ENCODE measurements around the gene ANXA3. TPM values are rescaled to one million over a fixed set of nuclear protein-coding genes. Genes with fewer than 3 reads are reported as not detected.

The ANXA3 gene
- total RNA-seq, 1 donor from 2014 or later, result 12.3 TPM

DNA sequence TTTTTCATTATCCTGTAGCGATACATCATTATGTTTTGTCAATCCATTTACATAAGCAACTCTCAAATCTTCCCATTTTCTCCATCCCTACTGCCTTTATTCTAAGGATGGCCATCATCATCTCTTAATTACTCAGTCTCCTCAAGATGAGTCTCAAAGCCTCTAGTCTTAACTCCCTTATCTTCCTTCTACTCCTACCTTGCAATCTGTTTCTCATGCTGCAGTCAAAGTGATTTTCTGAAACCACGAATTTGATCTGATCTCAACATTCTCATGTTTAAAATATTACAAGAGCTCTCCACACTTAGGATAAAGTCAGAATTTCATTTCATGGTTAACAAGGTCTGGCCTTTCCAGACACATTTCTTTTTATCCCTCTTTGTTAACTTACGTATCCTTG, 51.8 kb downstream of the ANXA3 start:
- intact Hi-C loops (cut with DNase I), result no loop called here
- DNase-seq (ENCODE audit: low spot score), result no peak

DNA sequence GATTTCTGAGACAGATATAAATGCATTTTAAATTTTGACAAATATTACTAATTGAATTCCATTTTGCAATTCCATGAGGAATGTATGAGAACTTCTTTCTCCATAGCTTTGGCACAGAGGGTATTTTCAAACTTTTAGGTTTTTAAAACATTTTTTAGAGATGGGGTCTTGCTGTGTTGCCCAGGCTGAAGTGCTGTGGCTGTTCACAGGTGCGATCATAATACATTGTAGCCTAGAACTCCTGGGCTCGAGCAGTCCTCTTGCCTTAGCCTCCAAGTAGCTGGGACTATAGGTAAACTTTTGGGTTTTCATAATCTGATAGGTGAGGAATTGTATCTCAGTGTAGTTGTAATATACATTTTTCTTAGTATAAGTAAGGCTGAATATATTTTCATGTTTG, 53.4 kb downstream of the ANXA3 start:
- no peak for DNase-seq (ENCODE audit: low spot score)
- intact Hi-C loops (cut with DNase I), result no loop called here

DNA sequence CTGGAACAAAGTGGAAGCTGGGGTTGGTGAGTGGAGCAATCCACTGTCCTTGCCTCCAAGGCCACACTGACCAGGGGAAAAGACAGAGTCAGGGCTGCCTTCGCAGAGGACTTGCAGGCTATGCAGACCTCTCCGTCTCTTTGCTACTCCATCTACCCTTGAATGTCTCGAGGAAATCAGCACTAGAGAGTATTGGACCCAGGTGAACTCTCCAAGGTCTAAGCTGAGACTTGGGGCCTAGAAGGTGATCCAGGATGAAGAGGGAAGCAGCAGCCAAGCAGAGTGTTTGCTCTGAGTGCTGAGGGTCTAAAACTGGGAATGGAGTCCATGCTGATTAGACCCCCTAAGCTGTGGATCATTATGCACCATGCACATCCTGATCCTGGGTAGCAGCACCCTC, 54.5 kb downstream of the ANXA3 start:
- intact Hi-C loops (cut with DNase I), result no loop called here
- no peak for DNase-seq (ENCODE audit: low spot score)

DNA sequence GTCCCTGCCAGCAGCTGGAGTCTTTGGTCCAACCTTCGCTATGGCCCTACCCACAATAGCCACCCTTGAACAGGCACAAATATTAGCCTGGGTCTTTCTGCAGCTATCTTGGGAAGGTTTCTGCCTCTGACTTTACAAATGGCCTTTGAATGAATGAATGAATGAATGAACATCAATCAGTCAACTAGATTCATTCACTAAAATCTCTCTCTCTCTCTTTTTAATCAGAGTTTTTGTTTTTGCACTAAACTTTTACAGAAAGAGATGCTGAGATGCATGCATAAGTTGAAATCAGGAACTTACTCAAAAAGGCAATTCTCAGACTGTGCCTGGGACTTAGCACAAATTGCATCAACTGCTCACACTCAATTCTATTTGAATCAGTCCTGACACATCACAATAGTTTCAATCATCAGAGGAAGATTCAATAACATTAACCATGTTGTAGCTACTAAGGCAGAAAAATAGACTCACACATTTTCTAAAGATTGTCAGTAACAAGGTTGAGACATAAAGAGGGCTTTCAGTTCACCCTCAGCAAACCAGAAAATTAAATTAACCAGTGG, 55.0 kb downstream of the ANXA3 start:
- DNase-seq (ENCODE audit: low spot score), result no peak
- intact Hi-C loops (cut with DNase I), result no loop called here

DNA sequence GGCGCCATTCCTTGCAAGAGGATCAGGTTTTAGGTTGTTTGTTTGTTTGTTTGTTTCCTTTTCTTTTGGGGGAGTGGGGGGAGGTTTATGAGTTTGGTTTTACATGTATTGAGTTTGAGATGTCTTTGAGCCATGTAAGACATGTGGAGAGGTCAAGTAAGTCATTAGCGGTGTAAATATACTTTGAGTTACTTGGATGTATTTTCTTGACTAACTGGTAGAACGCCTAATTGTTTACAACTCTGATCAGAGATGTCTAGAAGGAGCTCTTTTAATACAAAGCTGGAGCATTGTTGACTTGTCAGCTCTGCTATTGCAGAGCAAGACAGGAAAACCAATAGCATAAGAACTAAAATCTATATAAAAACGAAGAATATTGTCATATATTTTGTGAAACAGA, 57.1 kb downstream of the ANXA3 start:
- DNase-seq (ENCODE audit: low spot score), result no peak
- intact Hi-C loops (cut with DNase I), result no loop called here

DNA sequence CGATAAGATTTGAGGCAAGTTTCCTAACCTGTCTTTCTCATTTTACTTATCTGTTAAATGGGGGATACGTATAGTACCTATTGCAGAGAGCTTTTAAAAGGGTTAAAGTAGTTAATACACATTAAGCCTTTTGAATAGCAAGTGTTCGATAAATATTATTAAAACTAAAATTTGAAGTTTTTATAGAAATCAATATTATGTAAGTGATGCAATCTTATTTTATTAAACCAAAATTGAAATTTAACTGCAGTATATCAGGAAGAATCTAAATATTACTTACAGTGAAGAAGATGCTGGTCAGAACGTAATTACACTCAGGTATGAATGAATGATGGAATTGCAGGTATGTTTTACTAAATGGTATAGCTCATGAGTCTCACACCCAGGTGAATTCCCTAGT, 58.0 kb downstream of the ANXA3 start:
- no peak for DNase-seq (ENCODE audit: low spot score)
- intact Hi-C loops (cut with DNase I), result no loop called here

DNA sequence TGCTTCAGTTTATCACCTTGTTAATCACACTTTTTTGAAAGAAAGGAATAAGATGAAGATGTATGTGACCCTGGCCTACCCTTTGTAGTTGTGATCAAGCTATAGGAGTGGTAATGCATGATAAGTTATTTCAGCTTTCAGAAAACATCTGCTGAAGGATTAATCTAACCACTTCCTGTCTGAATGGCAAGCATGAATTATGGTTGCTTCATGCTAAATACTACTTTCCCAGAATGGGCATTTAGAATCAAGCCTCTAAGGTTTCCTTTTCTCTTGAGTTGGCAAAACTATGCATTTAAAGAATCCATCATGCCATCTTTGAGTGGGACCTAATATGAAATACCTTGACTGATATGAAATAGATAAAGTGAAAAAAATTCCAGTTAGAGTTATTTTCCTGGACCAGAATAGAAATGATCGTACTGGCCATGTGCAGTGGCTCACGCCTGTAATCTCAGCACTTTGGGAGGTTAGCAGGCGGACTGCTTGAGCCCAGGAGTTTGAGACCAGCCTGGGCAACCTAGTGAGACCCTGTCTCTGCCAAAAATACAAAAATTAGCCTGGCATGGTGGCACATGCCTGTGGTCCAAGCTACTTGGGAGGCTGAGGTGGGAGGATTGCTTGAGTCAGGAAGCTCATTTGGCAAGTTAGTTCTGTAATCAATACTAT, 59.1 kb downstream of the ANXA3 start:
- DNase-seq (ENCODE audit: low spot score), result no peak
- intact Hi-C loops (cut with DNase I), result loop anchor here (5.0 kb wide), 1 partner anchor 167 kb away; the partner anchor contains the start of gene BMP2K

DNA sequence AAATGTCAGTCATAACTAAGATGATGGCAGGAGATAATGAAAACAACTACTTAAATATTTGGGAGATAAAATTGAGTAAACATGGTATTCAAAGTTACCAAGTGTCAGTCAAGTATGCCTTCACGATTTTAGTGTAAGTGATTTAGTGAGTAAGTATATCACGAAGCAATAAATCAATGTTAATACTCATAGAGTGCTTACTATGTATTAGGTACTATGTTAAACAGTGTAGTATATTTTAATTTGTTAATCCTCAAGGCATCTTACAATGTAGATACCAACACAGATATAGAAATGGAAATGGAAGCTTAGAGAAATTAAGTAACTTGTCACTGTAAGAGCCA, 59.6 kb downstream of the ANXA3 start:
- DNase-seq (ENCODE audit: low spot score), result no peak
- intact Hi-C loops (cut with DNase I), result loop anchor here (5.0 kb wide), 1 partner anchor 166 kb away; the partner anchor contains the start of gene BMP2K

DNA sequence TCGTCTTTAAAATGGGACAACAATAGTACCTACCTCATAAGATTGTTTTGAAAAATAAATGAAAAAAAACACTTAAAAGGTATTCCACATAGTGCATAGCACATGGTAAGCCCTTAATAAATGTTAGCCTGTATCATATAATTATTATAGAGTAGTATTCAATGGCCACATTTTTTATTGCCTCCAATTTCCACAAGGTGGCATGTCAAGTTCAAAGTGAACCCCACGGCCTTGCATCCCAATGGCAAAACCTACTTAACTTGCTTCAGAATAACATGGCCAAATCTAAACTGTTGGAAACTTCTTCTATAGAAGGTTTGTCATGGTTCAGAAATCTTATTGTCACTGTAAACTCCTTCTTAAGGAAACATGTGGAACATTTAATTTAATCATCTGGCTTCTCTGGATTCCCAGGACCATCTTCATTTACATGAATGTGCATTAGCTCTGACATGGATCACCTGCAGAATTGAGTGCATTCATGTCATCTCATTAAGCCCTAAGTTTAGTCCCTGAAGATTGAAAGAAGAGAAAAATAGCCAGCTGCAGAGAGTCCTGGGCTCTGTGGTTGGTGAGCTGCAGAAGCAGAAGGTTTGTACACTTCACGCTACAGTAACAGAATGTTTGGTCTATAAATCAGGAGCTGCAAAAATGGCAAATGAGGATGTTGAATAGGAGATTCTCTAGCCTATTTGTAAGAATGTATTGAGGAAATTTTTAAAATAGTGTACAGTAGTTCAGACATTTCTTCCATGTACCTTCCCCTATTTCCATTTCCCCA, 61.0 kb downstream of the ANXA3 start:
- no peak for DNase-seq (ENCODE audit: low spot score)
- intact Hi-C loops (cut with DNase I), result loop anchor here (1.0 to 5.0 kb wide), 2 partner anchors 165 to 253 kb away; partner anchors contain the start of gene BMP2K

DNA sequence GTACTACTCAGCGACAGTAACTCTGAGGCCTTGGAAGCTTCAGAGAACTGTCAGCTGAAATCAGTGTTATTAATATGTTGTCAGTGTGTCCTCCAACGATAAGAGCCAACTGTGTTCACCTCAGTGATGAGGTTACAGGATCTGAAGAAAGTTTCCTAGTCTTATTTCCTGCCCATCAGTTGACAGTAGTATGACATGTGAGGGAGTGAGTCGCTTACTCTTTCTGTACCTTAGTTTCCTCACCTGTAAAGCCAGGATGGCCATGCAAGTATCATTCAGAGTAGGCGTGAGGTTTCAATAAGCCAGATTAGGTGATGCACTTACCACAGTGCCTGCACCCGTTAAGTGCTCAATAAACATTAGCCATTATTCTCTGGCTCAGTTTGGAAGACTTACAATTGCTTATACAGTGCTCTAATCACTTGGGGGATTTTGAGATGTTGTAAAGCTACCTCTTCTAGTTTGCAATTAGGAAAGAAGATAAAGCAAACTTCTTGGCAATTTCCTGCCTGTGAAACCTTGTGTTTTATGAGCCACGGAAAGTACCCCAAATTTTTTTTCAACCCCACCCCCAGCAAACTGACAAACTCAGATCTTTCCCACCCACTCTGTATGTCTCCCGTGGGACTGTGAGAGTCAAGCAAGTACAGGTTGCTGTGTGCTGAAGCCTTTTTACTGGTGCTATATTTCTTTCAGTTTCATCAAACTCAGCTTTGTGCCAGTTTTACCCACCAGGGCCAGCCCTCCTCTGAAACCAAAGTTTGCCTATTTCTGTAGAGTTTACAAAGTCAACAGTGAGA, 62.2 kb downstream of the ANXA3 start:
- intact Hi-C loops (cut with DNase I), result loop anchor here (2.0 to 5.0 kb wide), 2 partner anchors 21 to 164 kb away; partner anchors contain the start of gene BMP2K
- no peak for DNase-seq (ENCODE audit: low spot score)

DNA sequence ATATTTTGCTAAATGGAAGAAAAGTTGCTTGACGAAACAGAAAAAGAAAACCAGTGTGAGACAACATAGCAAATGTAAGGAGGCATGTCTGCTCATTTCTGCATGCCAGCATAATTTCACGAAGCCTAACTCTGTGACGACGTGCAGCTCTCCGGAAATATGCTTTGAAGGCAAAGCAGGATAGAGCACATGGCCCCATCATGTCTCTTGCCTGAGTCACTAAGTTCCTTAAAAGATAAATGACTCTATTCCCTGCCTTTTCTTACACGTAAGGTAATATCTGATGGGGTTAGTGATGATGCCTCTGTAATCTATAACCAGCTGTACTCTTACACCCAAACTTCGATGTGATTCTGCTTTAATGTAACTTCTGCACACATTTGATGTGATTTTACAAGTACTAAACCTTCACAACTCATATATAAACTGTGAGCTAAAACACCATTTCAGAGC, 64.5 kb downstream of the ANXA3 start:
- intact Hi-C loops (cut with DNase I), result no loop called here
- no peak for DNase-seq (ENCODE audit: low spot score)

DNA sequence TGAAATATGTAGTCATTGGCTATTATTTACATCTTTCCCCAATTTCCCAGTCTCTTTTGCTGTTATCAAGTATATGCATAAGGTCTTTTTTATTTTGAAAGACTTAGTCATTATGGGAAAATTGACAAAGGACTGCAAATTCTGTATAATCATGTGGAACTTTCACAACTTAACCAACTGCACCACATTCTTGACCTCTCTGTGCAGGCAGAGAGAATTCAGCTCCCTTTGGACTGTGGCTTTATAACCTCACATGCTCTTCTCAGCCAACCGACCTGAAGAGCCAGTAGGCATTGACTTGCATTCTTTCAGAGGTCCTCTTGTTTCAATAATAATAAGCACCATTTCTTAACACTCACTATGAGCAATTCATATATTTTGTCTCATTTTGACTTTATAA, 66.9 kb downstream of the ANXA3 start:
- intact Hi-C loops (cut with DNase I), result no loop called here
- no peak for DNase-seq (ENCODE audit: low spot score)

DNA sequence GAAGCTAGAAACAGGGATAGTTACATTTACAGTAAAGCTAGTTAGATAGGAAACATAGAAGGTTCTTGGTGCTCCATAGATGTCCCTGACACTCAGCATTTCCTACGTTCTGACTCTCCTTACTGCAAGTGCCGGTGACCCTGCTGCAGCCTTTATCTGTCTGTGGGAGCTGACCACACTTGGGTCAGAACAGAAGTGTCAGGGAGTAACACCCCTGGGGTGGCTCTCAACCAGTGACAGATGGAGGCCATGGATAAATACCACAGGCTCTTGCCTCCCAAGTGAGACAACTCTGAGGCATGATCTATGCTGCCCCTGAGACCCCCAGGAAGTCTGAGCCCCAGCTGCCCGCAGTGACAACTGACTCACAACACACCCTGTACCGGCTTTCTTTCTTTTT, 69.8 kb downstream of the ANXA3 start:
- intact Hi-C loops (cut with DNase I), result no loop called here
- no peak for DNase-seq (ENCODE audit: low spot score)

DNA sequence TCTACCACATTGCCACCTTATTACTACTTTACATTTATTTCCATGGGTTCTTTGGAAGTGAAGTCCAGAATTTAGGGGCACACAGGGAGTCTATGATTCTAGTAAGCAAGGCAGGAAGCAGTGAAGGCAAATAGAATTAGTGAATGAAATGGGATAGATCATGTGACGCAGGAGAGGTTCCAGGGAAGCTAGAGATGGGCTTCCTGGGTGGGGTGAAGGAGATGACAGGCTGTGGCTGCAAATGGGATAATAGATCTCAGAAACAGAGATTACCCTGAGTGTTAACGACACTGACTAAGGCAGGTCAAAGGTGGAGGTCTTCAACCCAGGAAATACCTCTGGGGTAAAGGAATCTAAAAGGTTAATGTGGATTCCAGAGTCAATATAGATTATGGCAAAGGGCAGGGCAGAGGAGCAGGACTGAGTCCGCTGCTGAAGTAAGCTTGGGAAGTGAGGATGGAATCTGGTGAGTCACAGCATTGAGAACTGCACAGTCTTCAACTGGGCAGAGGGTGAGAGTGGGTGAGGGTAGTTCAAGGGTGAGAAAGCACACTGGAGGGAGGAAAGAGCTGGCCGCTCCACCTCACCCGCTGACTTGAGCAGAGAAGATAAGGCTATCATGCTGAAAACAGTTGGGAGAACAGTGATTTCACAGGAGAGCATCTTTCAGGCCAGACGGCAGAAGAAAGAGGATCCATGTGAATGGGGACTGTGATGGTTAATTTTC, 70.8 kb downstream of the ANXA3 start:
- no peak for DNase-seq (ENCODE audit: low spot score)
- intact Hi-C loops (cut with DNase I), result no loop called here

DNA sequence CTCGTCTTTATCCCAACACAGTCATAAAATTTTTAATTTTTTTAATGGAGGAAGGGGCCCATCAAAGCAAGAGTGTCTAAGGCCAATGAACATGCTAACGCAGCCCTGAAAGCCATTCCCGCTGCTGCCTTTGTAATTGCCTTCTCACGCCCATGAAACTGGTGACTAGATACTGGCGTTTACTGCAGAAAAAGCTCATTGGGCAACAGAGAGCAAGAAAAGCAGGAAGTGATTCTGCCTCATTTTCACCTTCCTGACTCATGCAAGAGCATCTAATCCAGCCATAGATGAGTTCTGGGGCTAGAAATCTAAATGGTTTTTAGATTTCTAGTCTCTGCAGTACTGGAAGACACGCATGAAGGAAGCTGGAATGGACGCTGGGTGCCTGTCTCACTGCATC, 72.5 kb downstream of the ANXA3 start:
- intact Hi-C loops (cut with DNase I), result no loop called here

DNA sequence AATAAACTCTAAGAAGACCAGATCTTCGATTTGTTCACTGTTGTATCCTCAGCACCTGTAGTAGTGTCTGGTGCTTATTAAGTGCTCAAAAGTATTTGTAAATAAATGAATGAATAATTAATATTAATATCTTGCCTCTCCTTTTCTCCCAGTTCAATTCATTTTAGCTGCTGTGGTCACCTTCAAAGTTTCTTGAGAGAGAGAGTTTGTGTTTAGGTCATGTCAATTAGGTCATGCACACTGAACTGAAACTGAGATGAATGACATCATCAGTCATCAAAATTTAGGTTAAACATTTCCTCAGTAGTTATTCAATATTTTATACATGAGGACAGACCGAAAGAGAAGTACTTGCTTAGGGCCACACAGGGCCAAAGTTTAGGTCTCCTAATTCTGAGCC, 73.5 kb downstream of the ANXA3 start:
- no peak for DNase-seq (ENCODE audit: low spot score)
- intact Hi-C loops (cut with DNase I), result no loop called here

More for the DNA sequence above, 72.5 kb downstream of the ANXA3 start:
- DNase-seq (ENCODE audit: low spot score), result no peak

DNA sequence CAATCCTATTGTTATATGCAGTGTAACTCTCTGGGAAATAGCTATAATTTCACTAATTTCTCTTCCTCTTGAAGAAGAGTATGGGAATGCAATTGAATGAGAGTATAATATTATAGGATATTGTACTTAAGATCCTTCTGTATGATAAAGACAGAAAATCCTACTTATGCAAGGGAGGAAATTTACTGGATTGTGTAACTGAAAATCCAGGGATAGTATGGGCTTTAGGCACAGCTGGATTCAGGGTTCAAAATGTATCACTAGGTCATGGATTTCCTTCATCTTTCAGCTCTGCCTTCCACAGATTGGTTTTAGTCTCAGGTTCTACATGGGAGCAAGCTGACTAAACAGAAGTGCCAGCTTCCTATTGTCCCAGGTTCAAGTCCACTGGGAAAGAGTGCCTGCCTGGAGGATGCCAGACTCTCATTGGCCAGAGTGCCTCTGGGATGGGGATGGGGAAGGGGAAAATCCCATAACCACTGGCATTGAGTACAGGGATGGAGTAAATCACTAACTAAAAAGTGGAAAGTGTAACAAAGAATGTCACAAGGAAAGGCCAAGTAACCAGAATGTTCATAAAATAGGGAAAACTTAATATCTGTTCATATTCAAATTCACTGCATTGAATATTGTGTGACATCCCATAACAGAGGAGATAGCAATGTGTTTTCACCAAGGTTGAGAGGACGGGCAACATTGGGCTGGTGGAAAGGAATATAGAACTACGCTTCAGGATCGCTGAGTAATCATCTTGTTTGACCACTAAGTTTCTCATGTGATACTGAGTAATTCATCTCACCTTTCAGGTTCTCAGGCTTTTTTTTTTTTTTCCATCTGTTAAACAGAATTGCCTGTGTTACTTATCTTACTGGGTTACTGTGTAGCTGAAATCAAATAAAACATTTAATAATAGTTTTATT, 75.7 kb downstream of the ANXA3 start:
- intact Hi-C loops (cut with DNase I), result no loop called here
- no peak for DNase-seq (ENCODE audit: low spot score)

DNA sequence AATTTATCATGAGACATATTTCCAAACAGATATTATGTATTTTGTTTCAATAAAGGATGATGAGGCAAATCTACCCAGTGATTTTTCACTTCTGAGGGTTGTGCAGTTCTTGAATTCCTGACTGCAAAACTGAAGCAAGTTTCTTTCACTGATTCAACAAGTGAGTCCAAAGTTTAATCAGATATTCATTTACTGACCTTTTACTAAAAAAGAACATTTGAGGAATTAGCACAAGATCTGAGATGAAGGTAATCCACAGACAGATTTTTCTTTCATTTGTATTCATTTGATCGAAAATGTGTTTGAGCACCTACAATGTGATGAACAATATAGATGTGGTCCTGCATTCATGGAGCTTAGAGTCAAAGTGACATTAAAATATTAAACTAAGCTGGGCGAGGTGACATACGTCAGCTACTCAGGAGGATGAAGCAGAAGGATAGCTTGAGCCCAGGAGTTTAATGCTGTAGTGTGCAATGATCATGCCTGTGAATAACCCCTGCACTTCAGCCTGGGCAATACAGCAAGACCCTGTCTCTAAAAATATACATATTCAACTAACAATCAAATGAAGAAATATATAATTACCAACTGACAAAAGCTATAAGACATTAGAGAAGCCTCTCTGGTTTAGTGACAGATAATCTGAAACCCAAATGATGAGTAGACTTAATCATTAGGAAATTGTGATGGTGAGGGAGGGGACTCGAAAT, 76.6 kb downstream of the ANXA3 start:
- intact Hi-C loops (cut with DNase I), result no loop called here
- DNase-seq (ENCODE audit: low spot score), result no peak

Measured in cardiac septum (tissue), 1 donor.